ENCODE data around the gene URB2. TPM values are rescaled to one million over a fixed set of nuclear protein-coding genes. Genes with fewer than 3 reads are reported as not detected.

URB2 gene
- total RNA-seq, 4 donors from 2014 or later, result 7.8 to 14.1 (median 11.0) TPM

- no peak for DNase-seq
Measured at GRCh38 chr1:229691362-229691761, 65.3 kb downstream of the URB2 start.

GRCh38 chr1:229693129-229693900 is 67.3 kb downstream of the URB2 start:
- Histone ChIP-seq H3K36me3 (no peaks in the 10 kb centered on the region), H3K4me3 (no peak overlapping the region), H3K9me3 (no peaks in the 10 kb centered on the region), H3K27me3 (no peaks in the 10 kb centered on the region), H3K27ac (peak overlapping the region in 2 of 4 donors; percentile 44 to 70), H3K4me1 (peaks cover 0 to 9% (median 0%) of the 10 kb centered on the region in 3 donors)
- WGBS, 2 donors, result 73 to 76% methylated on average over 10 of the region's 10 CpGs
- TF ChIP-seq POLR2A (IDR thresholded peaks at IDR 0.05) (no peak), CTCF (IDR thresholded peaks at IDR 0.05) (no peak)
- intact Hi-C loops (cut with DNase I), result no loop called here
- DNase-seq, result no peak

More at GRCh38 chr1:229691362-229691761, 65.3 kb downstream of the URB2 start:
- Histone ChIP-seq H3K4me1 (peaks cover 0 to 9% (median 0%) of the 10 kb centered on the region in 3 donors), H3K4me3 (no peak overlapping the region), H3K27ac (no peak overlapping the region), H3K36me3 (no peaks in the 10 kb centered on the region), H3K9me3 (no peaks in the 10 kb centered on the region), H3K27me3 (no peaks in the 10 kb centered on the region)
- intact Hi-C loops (cut with DNase I), result no loop called here
- no peak for TF ChIP-seq POLR2A (IDR thresholded peaks at IDR 0.05)
- TF ChIP-seq CTCF (IDR thresholded peaks at IDR 0.05), result no peak
- 60 to 69% methylated on average over 6 of the region's 6 CpGs for WGBS, 2 donors

- peak overlapping the region in 2 of 4 donors; percentile 44 to 70 for H3K27ac ChIP-seq
- no peaks in the 10 kb centered on the region for H3K27me3 ChIP-seq
- peaks cover 0 to 9% (median 0%) of the 10 kb centered on the region in 3 donors for H3K4me1 ChIP-seq
- WGBS, 2 donors, result 53 to 71% methylated on average over 5 to 7 of the region's 11 CpGs
- no peaks in the 10 kb centered on the region for H3K36me3 ChIP-seq
- intact Hi-C loops (cut with DNase I), result no loop called here
- no peak for DNase-seq
- TF ChIP-seq CTCF (IDR thresholded peaks at IDR 0.05) (no peak), POLR2A (IDR thresholded peaks at IDR 0.05) (no peak)
- no peak overlapping the region for H3K4me3 ChIP-seq
- H3K9me3 ChIP-seq, result no peaks in the 10 kb centered on the region
Measured at GRCh38 chr1:229694053-229694693, 68.1 kb downstream of the URB2 start.

- peaks cover 0 to 16% (median 0%) of the 10 kb centered on the region in 3 donors for H3K4me1 ChIP-seq
- no peak for DNase-seq
- WGBS, 2 donors, result 79 to 93% methylated on average over 4 to 5 of the region's 5 CpGs
- no peaks in the 10 kb centered on the region for H3K27me3 ChIP-seq
- TF ChIP-seq POLR2A (IDR thresholded peaks at IDR 0.05), result no peak
- TF ChIP-seq CTCF (IDR thresholded peaks at IDR 0.05), result no peak
- intact Hi-C loops (cut with DNase I), result no loop called here
- H3K27ac ChIP-seq, result no peak overlapping the region
- no peaks in the 10 kb centered on the region for H3K9me3 ChIP-seq
- no peaks in the 10 kb centered on the region for H3K36me3 ChIP-seq
- no peak overlapping the region for H3K4me3 ChIP-seq
Measured at GRCh38 chr1:229696385-229696784, 70.3 kb downstream of the URB2 start.

GRCh38 chr1:229699613-229700267 is 73.7 kb downstream of the URB2 start:
- no peaks in the 10 kb centered on the region for H3K27me3 ChIP-seq
- H3K27ac ChIP-seq, result no peak overlapping the region
- DNase-seq, result no peak
- no peak overlapping the region for H3K4me3 ChIP-seq
- peaks cover 0 to 10% (median 0%) of the 10 kb centered on the region in 3 donors for H3K4me1 ChIP-seq
- TF ChIP-seq CTCF (IDR thresholded peaks at IDR 0.05), result no peak
- no peaks in the 10 kb centered on the region for H3K36me3 ChIP-seq
- no peaks in the 10 kb centered on the region for H3K9me3 ChIP-seq
- WGBS, 2 donors, result 43 to 50% methylated on average over 6 to 7 of the region's 7 CpGs
- intact Hi-C loops (cut with DNase I), result no loop called here
